ENCODE data around the gene TMCO4.
A peak's percentile ranks its signal among the peaks of the same experiment; 100 is the strongest.

The TMCO4 gene

GRCh38 chr1:19776933-19777332, 22.8 kb downstream of the TMCO4 start:
- 84 to 95% methylated on average over 4 of the region's 4 CpGs for WGBS, 2 experiments
- H3K27me3 ChIP-seq (ENCODE audit: control insufficient read depth, insufficient read depth, low read length, poor library complexity, severe bottlenecking), result peaks cover 28% of the 10 kb centered on the region
- no peaks in the 10 kb centered on the region for H3K4me1 ChIP-seq (ENCODE audit: control insufficient read depth, insufficient read depth, low read length)
- no peak overlapping the region for H3K4me3 ChIP-seq (ENCODE audit: insufficient read depth, low read depth, low read length)
- no peak overlapping the region for H3K27ac ChIP-seq (ENCODE audit: insufficient read depth, low read depth, low read length, poor library complexity, severe bottlenecking)
- no peaks in the 10 kb centered on the region for H3K36me3 ChIP-seq (ENCODE audit: control insufficient read depth, insufficient read depth, low read length)
- H3K9me3 ChIP-seq (ENCODE audit: control insufficient read depth, low read length), result no peaks in the 10 kb centered on the region

- H3K36me3 ChIP-seq (ENCODE audit: control insufficient read depth, insufficient read depth, low read length), result no peaks in the 10 kb centered on the region
- no peaks in the 10 kb centered on the region for H3K4me1 ChIP-seq (ENCODE audit: control insufficient read depth, insufficient read depth, low read length)
- WGBS, 2 experiments, result 92 to 95% methylated on average over 5 of the region's 5 CpGs
- no peaks in the 10 kb centered on the region for H3K9me3 ChIP-seq (ENCODE audit: control insufficient read depth, low read length)
- H3K27ac ChIP-seq (ENCODE audit: insufficient read depth, low read depth, low read length, poor library complexity, severe bottlenecking), result no peak overlapping the region
- H3K4me3 ChIP-seq (ENCODE audit: insufficient read depth, low read depth, low read length), result no peak overlapping the region
- H3K27me3 ChIP-seq (ENCODE audit: control insufficient read depth, insufficient read depth, low read length, poor library complexity, severe bottlenecking), result peaks cover 21% of the 10 kb centered on the region
Measured at GRCh38 chr1:19776287-19776686, 23.4 kb downstream of the TMCO4 start.

GRCh38 chr1:19775831-19776230, 23.9 kb downstream of the TMCO4 start:
- Histone ChIP-seq H3K27ac (ENCODE audit: insufficient read depth, low read depth, low read length, poor library complexity, severe bottlenecking) (no peak overlapping the region), H3K27me3 (ENCODE audit: control insufficient read depth, insufficient read depth, low read length, poor library complexity, severe bottlenecking) (peaks cover 17% of the 10 kb centered on the region), H3K4me3 (ENCODE audit: insufficient read depth, low read depth, low read length) (no peak overlapping the region), H3K9me3 (ENCODE audit: control insufficient read depth, low read length) (no peaks in the 10 kb centered on the region), H3K36me3 (ENCODE audit: control insufficient read depth, insufficient read depth, low read length) (no peaks in the 10 kb centered on the region), H3K4me1 (ENCODE audit: control insufficient read depth, insufficient read depth, low read length) (no peaks in the 10 kb centered on the region)
- 91 to 94% methylated on average over 9 of the region's 9 CpGs for WGBS, 2 experiments

- peaks cover 13% of the 10 kb centered on the region for H3K27me3 ChIP-seq (ENCODE audit: control insufficient read depth, insufficient read depth, low read length, poor library complexity, severe bottlenecking)
- H3K9me3 ChIP-seq (ENCODE audit: control insufficient read depth, low read length), result no peaks in the 10 kb centered on the region
- no peaks in the 10 kb centered on the region for H3K4me1 ChIP-seq (ENCODE audit: control insufficient read depth, insufficient read depth, low read length)
- H3K27ac ChIP-seq (ENCODE audit: insufficient read depth, low read depth, low read length, poor library complexity, severe bottlenecking), result no peak overlapping the region
- WGBS, 2 experiments, result 86 to 92% methylated on average over 6 of the region's 6 CpGs
- no peaks in the 10 kb centered on the region for H3K36me3 ChIP-seq (ENCODE audit: control insufficient read depth, insufficient read depth, low read length)
- no peak overlapping the region for H3K4me3 ChIP-seq (ENCODE audit: insufficient read depth, low read depth, low read length)
Measured at GRCh38 chr1:19775317-19775716, 24.4 kb downstream of the TMCO4 start.

DNA sequence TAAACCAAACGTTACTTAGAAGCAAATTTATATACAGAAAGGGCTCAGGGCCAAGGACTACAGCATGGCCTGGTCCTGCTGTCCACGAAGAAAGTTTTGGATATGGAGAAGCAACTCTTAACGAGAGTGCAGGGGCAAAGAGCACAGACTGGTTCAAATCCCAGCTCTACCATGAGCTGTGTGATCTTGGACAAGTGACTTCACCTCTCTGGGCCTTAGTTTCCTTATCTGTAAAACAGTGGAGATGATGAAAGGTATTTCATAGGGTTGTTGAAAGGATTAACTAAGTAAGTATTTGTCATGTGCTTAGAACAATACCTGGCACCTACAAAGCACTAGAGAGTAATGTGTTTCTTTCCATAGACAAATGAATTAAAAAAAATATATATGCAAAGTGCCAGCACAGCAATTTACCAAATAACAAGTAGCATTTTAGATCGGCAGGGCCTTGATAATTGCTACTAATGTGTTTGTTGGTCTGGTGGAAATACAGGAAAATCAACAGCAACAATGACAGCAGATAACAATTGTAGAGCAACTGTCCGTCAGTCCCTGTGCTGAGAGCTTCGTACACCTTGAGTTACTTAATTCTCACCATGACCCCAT, 25.4 kb downstream of the TMCO4 start:
- H3K36me3 ChIP-seq (ENCODE audit: control insufficient read depth, insufficient read depth, low read length), result no peaks in the 10 kb centered on the region
- H3K4me3 ChIP-seq (ENCODE audit: insufficient read depth, low read depth, low read length), result no peak overlapping the region
- WGBS, 2 experiments, result 94 to 97% methylated on average over 6 of the region's 6 CpGs
- H3K9me3 ChIP-seq (ENCODE audit: control insufficient read depth, low read length), result no peaks in the 10 kb centered on the region
- H3K27ac ChIP-seq (ENCODE audit: insufficient read depth, low read depth, low read length, poor library complexity, severe bottlenecking), result no peak overlapping the region
- H3K4me1 ChIP-seq (ENCODE audit: control insufficient read depth, insufficient read depth, low read length), result peaks cover 8% of the 10 kb centered on the region
- H3K27me3 ChIP-seq (ENCODE audit: control insufficient read depth, insufficient read depth, low read length, poor library complexity, severe bottlenecking), result peaks cover 7% of the 10 kb centered on the region

GRCh38 chr1:19773485-19773884, 26.2 kb downstream of the TMCO4 start:
- 88 to 92% methylated on average over 4 of the region's 4 CpGs for WGBS, 2 experiments

GRCh38 chr1:19772053-19772452, 27.7 kb downstream of the TMCO4 start:
- Histone ChIP-seq H3K27ac (ENCODE audit: insufficient read depth, low read depth, low read length, poor library complexity, severe bottlenecking) (no peak overlapping the region), H3K4me3 (ENCODE audit: insufficient read depth, low read depth, low read length) (no peak overlapping the region), H3K27me3 (ENCODE audit: control insufficient read depth, insufficient read depth, low read length, poor library complexity, severe bottlenecking) (no peaks in the 10 kb centered on the region), H3K4me1 (ENCODE audit: control insufficient read depth, insufficient read depth, low read length) (peaks cover 21% of the 10 kb centered on the region), H3K36me3 (ENCODE audit: control insufficient read depth, insufficient read depth, low read length) (no peaks in the 10 kb centered on the region), H3K9me3 (ENCODE audit: control insufficient read depth, low read length) (no peaks in the 10 kb centered on the region)
- 77 to 82% methylated on average over 9 of the region's 9 CpGs for WGBS, 2 experiments

More at GRCh38 chr1:19773485-19773884, 26.2 kb downstream of the TMCO4 start:
- Histone ChIP-seq H3K36me3 (ENCODE audit: control insufficient read depth, insufficient read depth, low read length) (no peaks in the 10 kb centered on the region), H3K27me3 (ENCODE audit: control insufficient read depth, insufficient read depth, low read length, poor library complexity, severe bottlenecking) (no peaks in the 10 kb centered on the region), H3K4me3 (ENCODE audit: insufficient read depth, low read depth, low read length) (no peak overlapping the region), H3K4me1 (ENCODE audit: control insufficient read depth, insufficient read depth, low read length) (peaks cover 16% of the 10 kb centered on the region), H3K27ac (ENCODE audit: insufficient read depth, low read depth, low read length, poor library complexity, severe bottlenecking) (no peak overlapping the region), H3K9me3 (ENCODE audit: control insufficient read depth, low read length) (no peaks in the 10 kb centered on the region)

GRCh38 chr1:19771350-19771749, 28.4 kb downstream of the TMCO4 start:
- Histone ChIP-seq H3K27ac (ENCODE audit: insufficient read depth, low read depth, low read length, poor library complexity, severe bottlenecking) (no peak overlapping the region), H3K27me3 (ENCODE audit: control insufficient read depth, insufficient read depth, low read length, poor library complexity, severe bottlenecking) (no peaks in the 10 kb centered on the region), H3K36me3 (ENCODE audit: control insufficient read depth, insufficient read depth, low read length) (no peaks in the 10 kb centered on the region), H3K4me1 (ENCODE audit: control insufficient read depth, insufficient read depth, low read length) (peaks cover 21% of the 10 kb centered on the region), H3K9me3 (ENCODE audit: control insufficient read depth, low read length) (no peaks in the 10 kb centered on the region), H3K4me3 (ENCODE audit: insufficient read depth, low read depth, low read length) (no peak overlapping the region)
- 91 to 94% methylated on average over 6 of the region's 6 CpGs for WGBS, 2 experiments

DNA sequence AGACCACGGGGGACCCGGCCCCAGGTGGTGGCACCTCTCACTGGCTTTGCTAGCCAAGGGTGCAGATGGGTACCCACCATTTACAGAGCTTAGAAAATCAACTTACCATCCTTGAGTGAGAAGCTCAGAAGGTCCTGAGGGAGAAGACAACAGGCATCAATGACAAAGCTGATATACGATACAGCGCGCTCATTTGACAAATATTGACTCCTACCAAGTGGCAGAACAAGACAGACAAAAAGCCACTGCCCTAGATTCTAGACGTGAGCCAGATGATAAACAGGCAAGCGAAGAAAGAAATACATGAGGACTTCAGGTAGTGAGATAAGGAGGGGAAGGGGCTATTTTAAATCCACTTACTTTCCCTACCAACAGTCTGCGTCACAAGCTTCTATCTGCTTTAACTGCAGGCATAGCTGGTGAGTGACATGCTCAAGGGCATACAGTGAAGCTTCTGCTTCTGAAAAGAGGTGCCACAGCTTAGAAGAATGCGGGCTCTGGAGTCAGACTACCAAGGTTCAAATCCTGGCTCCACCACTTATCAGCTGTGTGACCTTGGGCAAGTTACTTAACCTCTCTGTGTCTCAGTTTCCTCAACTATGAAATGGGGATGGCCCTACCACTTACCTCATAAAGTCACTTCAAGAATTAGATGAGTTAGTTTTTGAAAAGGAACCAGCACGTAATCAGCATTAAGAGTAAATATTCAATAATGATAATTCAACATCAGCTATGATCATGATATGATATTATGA, 29.1 kb downstream of the TMCO4 start:
- Histone ChIP-seq H3K27me3 (ENCODE audit: control insufficient read depth, insufficient read depth, low read length, poor library complexity, severe bottlenecking) (no peaks in the 10 kb centered on the region), H3K27ac (ENCODE audit: insufficient read depth, low read depth, low read length, poor library complexity, severe bottlenecking) (no peak overlapping the region), H3K4me1 (ENCODE audit: control insufficient read depth, insufficient read depth, low read length) (peaks cover 21% of the 10 kb centered on the region), H3K36me3 (ENCODE audit: control insufficient read depth, insufficient read depth, low read length) (no peaks in the 10 kb centered on the region), H3K9me3 (ENCODE audit: control insufficient read depth, low read length) (no peaks in the 10 kb centered on the region), H3K4me3 (ENCODE audit: insufficient read depth, low read depth, low read length) (no peak overlapping the region)
- WGBS, 2 experiments, result 93 to 94% methylated on average over 9 of the region's 10 CpGs

DNA sequence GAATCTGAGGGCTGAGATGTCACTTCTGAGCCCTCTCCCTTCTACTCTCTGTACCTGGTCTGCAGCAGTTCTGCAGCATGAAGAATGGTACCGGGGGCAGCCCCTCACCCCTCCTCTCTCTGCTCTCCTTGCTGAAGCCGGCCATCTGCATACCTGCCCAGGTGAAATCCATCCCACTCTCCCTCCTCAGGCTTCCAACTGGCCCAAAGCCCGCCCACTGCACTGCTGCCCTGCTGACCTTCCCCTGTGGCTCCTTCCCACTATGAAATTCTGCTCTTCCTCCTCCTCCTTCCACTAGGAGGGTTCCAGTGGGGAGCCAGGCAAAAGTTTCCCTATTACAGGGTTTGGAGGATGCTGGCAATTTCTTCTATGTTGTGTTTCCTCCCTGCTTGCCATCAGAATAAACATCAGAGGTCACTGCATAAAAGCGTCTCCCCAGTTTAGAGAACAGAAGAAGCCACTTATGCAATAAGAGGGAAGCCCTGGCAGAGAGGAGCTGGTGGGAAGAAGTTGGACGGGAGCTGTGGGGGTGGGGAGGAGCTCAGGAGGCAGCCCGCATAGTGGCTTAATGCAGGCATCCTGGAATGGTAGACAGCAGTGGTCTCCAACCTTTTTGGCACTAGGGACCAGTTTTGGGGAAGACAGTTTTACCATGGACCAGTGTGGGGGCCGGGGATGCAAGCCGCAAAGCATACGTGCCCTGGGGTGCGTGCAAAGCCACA, 30.3 kb downstream of the TMCO4 start:
- H3K4me3 ChIP-seq (ENCODE audit: insufficient read depth, low read depth, low read length), result no peak overlapping the region
- 72 to 74% methylated on average over 10 of the region's 10 CpGs for WGBS, 2 experiments
- H3K27me3 ChIP-seq (ENCODE audit: control insufficient read depth, insufficient read depth, low read length, poor library complexity, severe bottlenecking), result no peaks in the 10 kb centered on the region
- peak overlapping the region; percentile 12 for H3K27ac ChIP-seq (ENCODE audit: insufficient read depth, low read depth, low read length, poor library complexity, severe bottlenecking)
- H3K4me1 ChIP-seq (ENCODE audit: control insufficient read depth, insufficient read depth, low read length), result peaks cover 21% of the 10 kb centered on the region
- no peaks in the 10 kb centered on the region for H3K36me3 ChIP-seq (ENCODE audit: control insufficient read depth, insufficient read depth, low read length)
- H3K9me3 ChIP-seq (ENCODE audit: control insufficient read depth, low read length), result no peaks in the 10 kb centered on the region
